HCT116 (cell line): ENCODE results near the gene GALNT5. TPM values are rescaled to one million over a fixed set of nuclear protein-coding genes. Genes with fewer than 3 reads are reported as not detected.

Experiments used
- ATAC-seq: fragments of 200-7000 bp; cut with Tn5 transposase; 2 replicates; pipeline ENCODE4 v1.9.1; 2020; ENCODE audit warnings: mild to moderate bottlenecking, moderate library complexity
- BruUV-seq: library from RNA; stranded (reverse); fragments of 400-500 nt; replicated peaks from 2 replicates; lab custom pipeline; 2021; lab: Mats Ljungman, UMichigan
- CTCF ChIA-PET: fragments of 300-600 bp; sonication (Branson Sonifier 250); formaldehyde crosslinking; loops from one replicate; lab custom pipeline; 2021; ENCODE audit warnings: antibody characterized with exemption; lab: Charles Lee
- POLR2A ChIA-PET: fragments of 300-600, 350-600 bp; sonication (Branson Sonifier 250); formaldehyde crosslinking; loops from one replicate; lab custom pipeline; 2021; ENCODE audit warnings: antibody characterized with exemption; lab: Charles Lee
- RAD21 ChIA-PET, 2 experiments: fragments of 300-600 bp; sonication (Branson Sonifier 250); formaldehyde crosslinking; loops; one replicate each; lab custom pipeline; 2023; ENCODE audit warnings: low total read pairs in 2 of 2; ENCODE audit not compliant: uncharacterized antibody in 2 of 2, unreplicated experiment in 2 of 2, low non-redundant PET in 1 of 2; lab: Charles Lee
- DNase-seq: peaks from one replicate; pipeline ENCODE4 v3.0.0-alpha.2; 2010; ENCODE audit warnings: low read depth, low spot score
- H2AFZ ChIP-seq: fragments of 200-600 bp; shearing (Covaris generic), sonication (generic); 2 replicates; pipeline ENCODE4 v1.6.1; 2017; ENCODE audit warnings: low read depth, mixed run types, mixed read lengths, antibody characterized with exemption, low read length; ENCODE audit not compliant: poor library complexity, severe bottlenecking
- H3K27ac ChIP-seq: 2 replicates; pipeline ENCODE4 v1.5.1; 2012; ENCODE audit warnings: low read depth, low read length
- H3K27me3 ChIP-seq: fragments of 200-600 bp; sonication (generic); 2 replicates; pipeline ENCODE4 v1.6.1; 2016; ENCODE audit warnings: mixed run types, low read length, mixed read lengths; ENCODE audit not compliant: insufficient read depth
- H3K36me3 ChIP-seq, 2 experiments: fragments of 200-500 bp in 1 of 2; fragments of 200-600 bp in 1 of 2; sonication (Bioruptor generic) in 1 of 2; sonication (generic) in 1 of 2; 2 replicates each; pipeline versions ENCODE4 v1.5.1 to v1.6.1; 2014 to 2016; ENCODE audit warnings: low read length in 2 of 2, inconsistent platforms in 1 of 2, mixed read lengths in 1 of 2, mixed run types in 1 of 2; ENCODE audit not compliant: insufficient read depth in 2 of 2, control insufficient read depth in 1 of 2
- H3K4me1 ChIP-seq, 2 experiments: fragments of 200-600 bp in 1 of 2; sonication (generic) in 1 of 2; 2 replicates each; pipeline versions ENCODE4 v1.5.1 to v1.6.1; 2012 to 2017; ENCODE audit warnings: low read length in 2 of 2, inconsistent platforms in 1 of 2, mild to moderate bottlenecking in 1 of 2, mixed read lengths in 1 of 2, mixed run types in 1 of 2, moderate library complexity in 1 of 2; ENCODE audit not compliant: insufficient read depth in 2 of 2, control insufficient read depth in 1 of 2
- H3K4me2 ChIP-seq: fragments of 200-600 bp; sonication (generic); 2 replicates; pipeline ENCODE4 v1.6.1; 2017; ENCODE audit warnings: mixed run types, low read length, mixed read lengths
- H3K4me3 ChIP-seq, 2 experiments: fragments of 200-600 bp in 1 of 2; sonication (generic) in 1 of 2; replicated peaks in 1 of 2; 2 replicates each; pipeline ENCODE4 v1.5.1; 2011 to 2016; ENCODE audit warnings: low read length in 2 of 2, control low read depth in 1 of 2, low read depth in 1 of 2, mild to moderate bottlenecking in 1 of 2, mixed read lengths in 1 of 2, mixed run types in 1 of 2
- H3K79me2 ChIP-seq: fragments of 200-600 bp; sonication (generic); 2 replicates; pipeline ENCODE4 v1.6.1; 2017; ENCODE audit warnings: mild to moderate bottlenecking, mixed run types, low read length, moderate library complexity, mixed read lengths; ENCODE audit not compliant: insufficient read depth
- H3K9ac ChIP-seq: fragments of 200-600 bp; sonication (generic); 2 replicates; pipeline ENCODE4 v1.6.1; 2016; ENCODE audit warnings: low read length, mixed read lengths
- H3K9me2 ChIP-seq: fragments of 200-600 bp; sonication (generic), shearing (Covaris generic); 2 replicates; pipeline ENCODE4 v1.6.1; 2017; ENCODE audit warnings: mixed run types, mild to moderate bottlenecking, moderate library complexity; ENCODE audit not compliant: insufficient read depth
- H3K9me3 ChIP-seq, 2 experiments: fragments of 200-500 bp in 1 of 2; fragments of 200-600 bp in 1 of 2; sonication (Bioruptor generic) in 1 of 2; sonication (generic) in 1 of 2; 2 replicates each; pipeline ENCODE4 v1.6.1; 2014 to 2017; ENCODE audit warnings: low read length in 2 of 2, mixed read lengths in 2 of 2, inconsistent platforms in 1 of 2, low read depth in 1 of 2, mild to moderate bottlenecking in 1 of 2, mixed run types in 1 of 2, moderate library complexity in 1 of 2; ENCODE audit not compliant: control insufficient read depth in 1 of 2, insufficient read depth in 1 of 2
- H4K20me1 ChIP-seq: fragments of 200-600 bp; sonication (generic), shearing (Covaris generic); 2 replicates; pipeline ENCODE4 v1.6.1; 2017; ENCODE audit warnings: mixed run types, mild to moderate bottlenecking, moderate library complexity; ENCODE audit not compliant: insufficient read depth
- CBX3 ChIP-seq: IDR thresholded peaks from 2 replicates; pipeline ENCODE4 v1.6.1; 2012; ENCODE audit warnings: low read depth
- ELF1 ChIP-seq: IDR thresholded peaks from 2 replicates; pipeline ENCODE4 v1.6.1; 2012; ENCODE audit warnings: low read depth, borderline replicate concordance
- EZH2 ChIP-seq: fragments of 200-600 bp; sonication (generic); IDR thresholded peaks from 2 replicates; pipeline ENCODE4 v1.6.1; 2017; ENCODE audit warnings: antibody characterized with exemption, mixed run types
- FOSL1 ChIP-seq: IDR thresholded peaks from 2 replicates; pipeline ENCODE4 v1.6.1; 2012; ENCODE audit warnings: low read depth
- JUND ChIP-seq: IDR thresholded peaks from 2 replicates; pipeline ENCODE4 v1.6.1; 2012
- POLR2A ChIP-seq: IDR thresholded peaks from 2 replicates; pipeline ENCODE4 v1.7.0; 2011; ENCODE audit warnings: borderline replicate concordance; ENCODE audit not compliant: insufficient read depth, insufficient read length; ENCODE audit errors: extremely low read depth
- POLR2AphosphoS5 ChIP-seq: IDR thresholded peaks from 2 replicates; pipeline ENCODE4 v1.6.1; 2011; ENCODE audit warnings: mild to moderate bottlenecking, low read depth, low read length, moderate library complexity
- RAD21 ChIP-seq: IDR thresholded peaks from 2 replicates; pipeline ENCODE4 v1.6.1; 2012; ENCODE audit warnings: low read depth, mild to moderate bottlenecking
- TCF7L2 ChIP-seq: IDR thresholded peaks from 2 replicates; pipeline ENCODE4 v1.7.0; 2011; ENCODE audit warnings: borderline replicate concordance, inconsistent platforms; ENCODE audit not compliant: insufficient read depth, insufficient read length; ENCODE audit errors: extremely low read depth
- ZFX ChIP-seq: fragments of 450-650 bp; IDR thresholded peaks from 2 replicates; pipeline ENCODE4 v1.6.1; 2017
- ZNF274 ChIP-seq: fragments of 200-500 bp; sonication (Bioruptor generic); IDR thresholded peaks from 2 replicates; pipeline ENCODE4 v1.6.1; 2014; ENCODE audit warnings: mild to moderate bottlenecking, low read depth, low read length, inconsistent platforms
- intact Hi-C: fragments of 100-400 bp; cut with micrococcal nuclease; formaldehyde crosslinking; loops from 2 replicates; pipeline ENCODE4 v1.10.0; 2022
- total RNA-seq: library from RNA; stranded (reverse); gene quantifications from one replicate; pipeline ENCODE4 v1.2.1, GENCODE V29; 2021; ENCODE audit not compliant: unreplicated experiment
- TF ChIP-seq, protein P1 (sequence below), 3 experiments: fragments of 200-600 bp in 1 of 3; sonication (generic) in 1 of 3; IDR thresholded peaks in 2 of 3; conservative IDR thresholded peaks in 1 of 3; 2 replicates each; pipeline ENCODE4 v1.5.1; 2012 to 2017; ENCODE audit warnings: low read depth in 2 of 3, low read length in 2 of 3, antibody characterized with exemption in 1 of 3, borderline replicate concordance in 1 of 3, control low read depth in 1 of 3, mild to moderate bottlenecking in 1 of 3, mixed read lengths in 1 of 3, mixed run types in 1 of 3, moderate library complexity in 1 of 3; ENCODE audit not compliant: insufficient read depth in 1 of 3

GALNT5 gene
- total RNA-seq, 1 experiment from 2014 or later: 3.9 TPM

DNA sequence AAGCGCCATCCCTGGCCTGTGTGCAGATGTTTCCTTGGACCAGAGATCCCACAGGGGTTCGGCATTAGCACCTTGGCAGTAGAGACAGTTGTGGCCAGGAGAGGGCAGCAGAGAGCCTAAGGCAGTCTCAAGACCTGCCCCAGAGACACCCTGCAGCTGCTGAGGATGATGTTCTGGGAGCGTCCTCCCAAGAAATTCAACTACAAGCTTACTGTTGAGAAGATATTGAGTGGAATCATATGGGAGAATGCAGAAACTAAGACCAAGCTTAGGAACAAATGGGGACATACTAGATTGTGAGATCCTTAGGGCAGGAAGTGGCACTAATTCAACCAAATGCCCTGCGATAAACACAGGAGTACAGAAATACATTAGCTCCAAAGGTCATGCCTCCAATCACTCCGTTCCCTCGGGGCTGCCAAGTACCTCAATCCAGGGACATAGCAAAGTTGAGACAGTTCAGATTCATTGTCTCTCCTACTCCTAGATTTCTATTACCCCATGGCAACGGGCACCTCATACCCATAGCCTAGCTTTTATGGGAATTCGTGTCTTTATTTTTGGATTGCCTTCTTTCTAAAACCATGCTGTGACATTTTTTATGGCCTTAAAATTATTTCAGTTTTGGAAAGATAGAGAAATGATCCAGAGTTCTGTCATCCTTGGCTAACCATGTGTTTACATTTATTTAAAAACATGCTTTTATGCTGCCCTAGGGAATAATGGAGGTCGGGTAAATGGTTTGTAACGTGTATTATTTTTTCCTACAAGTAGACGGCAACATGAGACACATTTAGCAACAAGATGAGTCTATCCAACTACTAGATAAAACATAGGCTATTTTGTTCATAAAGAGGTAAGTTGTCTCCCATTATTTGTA is 70.4 kb downstream of the GALNT5 start:
- H4K20me1 ChIP-seq: no peaks in the 10 kb centered on the region
- ChIA-PET CTCF (interaction anchor here (0.6 to 4.1 kb wide), 13 partner anchors 9 to 1955 kb away, joined by 3 to 59 read pairs (median 5); partner anchors contain the start of gene ACVR1C), POLR2A (no interaction called here), RAD21 (interaction anchor here (0.7 to 1.4 kb wide), 4 partner anchors 8 to 165 kb away, joined by 3 to 4 read pairs (median 3); no protein-coding TSS in a partner anchor)
- intact Hi-C loops: loop anchor here (1.0 to 10.0 kb wide), 2 partner anchors 682 to 1953 kb away; no protein-coding TSS in a partner anchor
- H3K9me2 ChIP-seq: no peaks in the 10 kb centered on the region
- BruUV-seq: no TSS peak
- H3K79me2 ChIP-seq: no peaks in the 10 kb centered on the region
- no peak overlapping the region for H3K4me3 ChIP-seq
- H2AFZ ChIP-seq: peak overlapping the region; percentile 73
- TF ChIP-seq POLR2AphosphoS5: no peak
- no peak for TF ChIP-seq ELF1
- TF ChIP-seq FOSL1: no peak
- TF ChIP-seq TCF7L2: no peak
- peak; percentile 71 for TF ChIP-seq RAD21
- TF ChIP-seq, protein P1, sequence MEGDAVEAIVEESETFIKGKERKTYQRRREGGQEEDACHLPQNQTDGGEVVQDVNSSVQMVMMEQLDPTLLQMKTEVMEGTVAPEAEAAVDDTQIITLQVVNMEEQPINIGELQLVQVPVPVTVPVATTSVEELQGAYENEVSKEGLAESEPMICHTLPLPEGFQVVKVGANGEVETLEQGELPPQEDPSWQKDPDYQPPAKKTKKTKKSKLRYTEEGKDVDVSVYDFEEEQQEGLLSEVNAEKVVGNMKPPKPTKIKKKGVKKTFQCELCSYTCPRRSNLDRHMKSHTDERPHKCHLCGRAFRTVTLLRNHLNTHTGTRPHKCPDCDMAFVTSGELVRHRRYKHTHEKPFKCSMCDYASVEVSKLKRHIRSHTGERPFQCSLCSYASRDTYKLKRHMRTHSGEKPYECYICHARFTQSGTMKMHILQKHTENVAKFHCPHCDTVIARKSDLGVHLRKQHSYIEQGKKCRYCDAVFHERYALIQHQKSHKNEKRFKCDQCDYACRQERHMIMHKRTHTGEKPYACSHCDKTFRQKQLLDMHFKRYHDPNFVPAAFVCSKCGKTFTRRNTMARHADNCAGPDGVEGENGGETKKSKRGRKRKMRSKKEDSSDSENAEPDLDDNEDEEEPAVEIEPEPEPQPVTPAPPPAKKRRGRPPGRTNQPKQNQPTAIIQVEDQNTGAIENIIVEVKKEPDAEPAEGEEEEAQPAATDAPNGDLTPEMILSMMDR (IDR thresholded peaks at IDR 0.05 in 2 of 3, conservative IDR thresholded peaks at IDR 0.05 in 1 of 3; ENCODE audit: borderline replicate concordance in 1 of 3, insufficient read depth in 1 of 3, low read depth in 2 of 3, low read length in 2 of 3): peak; percentile 50 to 97 (median 92); a peak in 5 of 6 replicates
- TF ChIP-seq EZH2: no peak
- no peak for TF ChIP-seq ZFX
- TF ChIP-seq CBX3: 0 out of 2 replicates have a peak, but pooled peaks have one; percentile 46
- no peak for TF ChIP-seq JUND
- TF ChIP-seq POLR2A: no peak
- no peak for TF ChIP-seq ZNF274
- no peaks in the 10 kb centered on the region for H3K9me3 ChIP-seq
- no peaks in the 10 kb centered on the region for H3K36me3 ChIP-seq
- DNase-seq (peak; percentile 65), ATAC-seq (peak; percentile 100)
- H3K27me3 ChIP-seq: no peaks in the 10 kb centered on the region
- no peak overlapping the region for H3K4me2 ChIP-seq
- no peak overlapping the region for H3K9ac ChIP-seq
- H3K27ac ChIP-seq: no peak overlapping the region
- no peaks in the 10 kb centered on the region for H3K4me1 ChIP-seq
